H1 (cell line): ENCODE results near the gene KIF5A. TPM values are rescaled to one million over a fixed set of nuclear protein-coding genes. Genes with fewer than 3 reads are reported as not detected.

Experiments
- CTCF ChIA-PET: fragments of 300-600 bp; sonication (Branson Sonifier 250); formaldehyde crosslinking; loops from one replicate; lab custom pipeline; 2021; ENCODE audit not compliant: partially characterized antibody; lab: Charles Lee
- POLR2A ChIA-PET: fragments of 300-600 bp; sonication (Branson Sonifier 250); formaldehyde crosslinking; loops from one replicate; lab custom pipeline; 2021; ENCODE audit warnings: inconsistent platforms; ENCODE audit not compliant: partially characterized antibody; lab: Charles Lee
- DNase-seq, 2 experiments: peaks; one replicate each; pipeline versions ENCODE4 v3.0.0 to v3.0.0-alpha.2; 2010 to 2022; ENCODE audit warnings: low spot score in 2 of 2, low read depth in 1 of 2, mixed read lengths in 1 of 2
- FAIRE-seq: peaks from 2 replicates; lab custom pipeline; 2011; peaks lifted over from hg19 to GRCh38; lab: Jason Lieb, UNC
- H2AFZ ChIP-seq: 2 replicates; pipeline ENCODE4 v1.8.1; 2012; ENCODE audit warnings: low read length, inconsistent platforms
- H2AK5ac ChIP-seq: 2 replicates; pipeline ENCODE4 v1.6.1; 2013; ENCODE audit warnings: low read depth, low read length
- H2BK120ac ChIP-seq: replicated peaks from 2 replicates; pipeline ENCODE3; 2013; ENCODE audit warnings: low read depth, low read length, inconsistent platforms
- H2BK12ac ChIP-seq: 2 replicates; pipeline ENCODE4 v1.6.1; 2013; ENCODE audit warnings: low read depth, low read length
- H2BK15ac ChIP-seq: 2 replicates; pipeline ENCODE4 v1.6.1; 2013; ENCODE audit warnings: low read length
- H2BK20ac ChIP-seq: 2 replicates; pipeline ENCODE4 v1.6.1; 2013; ENCODE audit warnings: low read length
- H2BK5ac ChIP-seq: 2 replicates; pipeline ENCODE4 v1.6.1; 2013; ENCODE audit warnings: low read depth, low read length
- H3K14ac ChIP-seq: 2 replicates; pipeline ENCODE4 v1.6.1; 2013; ENCODE audit warnings: inconsistent platforms; ENCODE audit not compliant: insufficient read length
- H3K18ac ChIP-seq: 2 replicates; pipeline ENCODE4 v1.6.1; 2013; ENCODE audit warnings: low read length; ENCODE audit errors: extremely low read depth
- H3K23ac ChIP-seq: 2 replicates; pipeline ENCODE4 v1.6.1; 2013; ENCODE audit warnings: inconsistent platforms; ENCODE audit not compliant: insufficient read length
- H3K23me2 ChIP-seq: 2 replicates; pipeline ENCODE4 v1.6.1; 2013; ENCODE audit warnings: low read depth, low read length
- H3K27ac ChIP-seq: 2 replicates; pipeline ENCODE4 v1.6.1; 2011; ENCODE audit warnings: low read depth, low read length, inconsistent platforms
- H3K27me3 ChIP-seq, 4 experiments: replicated peaks in 1 of 4; 1 replicate in 1 of 4; 2 replicates in 3 of 4; pipeline versions ENCODE4 v1.6.1 to v1.8.1; 2011 to 2013; ENCODE audit warnings: low read length in 3 of 4, mild to moderate bottlenecking in 3 of 4, inconsistent platforms in 2 of 4, mixed read lengths in 2 of 4, moderate library complexity in 1 of 4; ENCODE audit not compliant: control insufficient read depth in 3 of 4, insufficient read depth in 3 of 4; ENCODE audit errors: extremely low read depth in 1 of 4
- H3K36me3 ChIP-seq, 4 experiments: 2 replicates each; pipeline versions ENCODE4 v1.6.1 to v1.8.1; 2011 to 2013; ENCODE audit warnings: mild to moderate bottlenecking in 4 of 4, low read length in 3 of 4, moderate library complexity in 2 of 4, control low read depth in 1 of 4, inconsistent platforms in 1 of 4; ENCODE audit not compliant: insufficient read depth in 4 of 4, control insufficient read depth in 2 of 4
- H3K4ac ChIP-seq: replicated peaks from 2 replicates; pipeline ENCODE3; 2013; ENCODE audit warnings: low read length, low read depth, mixed read lengths, inconsistent platforms; ENCODE audit not compliant: insufficient read length
- H3K4me1 ChIP-seq, 4 experiments: replicated peaks in 1 of 4; 1 replicate in 1 of 4; 2 replicates in 3 of 4; pipeline versions ENCODE4 v1.6.1 to v1.8.1; 2011 to 2013; ENCODE audit warnings: low read length in 3 of 4, inconsistent platforms in 2 of 4, mixed read lengths in 1 of 4; ENCODE audit not compliant: insufficient read depth in 4 of 4, control insufficient read depth in 3 of 4
- H3K4me2 ChIP-seq, 2 experiments: 2 replicates each; pipeline versions ENCODE4 v1.6.1 to v1.8.1; 2011 to 2013; ENCODE audit warnings: low read depth in 2 of 2, low read length in 2 of 2, control low read depth in 1 of 2, inconsistent platforms in 1 of 2, mild to moderate bottlenecking in 1 of 2; ENCODE audit not compliant: insufficient read depth in 1 of 2
- H3K4me3 ChIP-seq, 4 experiments: fragments of 200-600, 300-600 bp in 1 of 4; sonication (generic), shearing (Covaris generic), sonication (Bioruptor Twin) in 1 of 4; 2 replicates each; pipeline versions ENCODE4 v1.5.1 to v1.8.1; 2011 to 2016; ENCODE audit warnings: low read length in 4 of 4, low read depth in 3 of 4, control low read depth in 2 of 4, inconsistent platforms in 2 of 4, mild to moderate bottlenecking in 2 of 4, mixed read lengths in 1 of 4, moderate library complexity in 1 of 4; ENCODE audit not compliant: insufficient read depth in 2 of 4; ENCODE audit errors: extremely low read depth in 1 of 4
- H3K56ac ChIP-seq: replicated peaks from 2 replicates; pipeline ENCODE3; 2013; ENCODE audit warnings: low read depth, mild to moderate bottlenecking, mixed read lengths, low read length, inconsistent platforms; ENCODE audit not compliant: insufficient read length
- H3K79me1 ChIP-seq: 2 replicates; pipeline ENCODE4 v1.6.1; 2013; ENCODE audit warnings: low read depth, low read length, control low read depth
- H3K79me2 ChIP-seq, 2 experiments: 2 replicates each; pipeline versions ENCODE4 v1.6.1 to v1.8.1; 2012 to 2013; ENCODE audit warnings: low read length in 2 of 2, mild to moderate bottlenecking in 2 of 2, inconsistent platforms in 1 of 2; ENCODE audit not compliant: insufficient read depth in 2 of 2, control insufficient read depth in 1 of 2
- H3K9ac ChIP-seq, 4 experiments: replicated peaks in 1 of 4; 1 replicate in 1 of 4; 2 replicates in 3 of 4; pipeline versions ENCODE4 v1.6.1 to v1.8.1; 2011 to 2013; ENCODE audit warnings: low read depth in 3 of 4, low read length in 3 of 4, control low read depth in 2 of 4, mild to moderate bottlenecking in 2 of 4, moderate library complexity in 2 of 4, inconsistent platforms in 1 of 4; ENCODE audit errors: extremely low read depth in 1 of 4
- H3K9me3 ChIP-seq, 2 experiments: 2 replicates each; pipeline versions ENCODE4 v1.6.1 to v1.8.1; 2012 to 2013; ENCODE audit warnings: mild to moderate bottlenecking in 2 of 2, moderate library complexity in 2 of 2, control low read depth in 1 of 2, inconsistent platforms in 1 of 2, low read depth in 1 of 2, low read length in 1 of 2, mixed read lengths in 1 of 2; ENCODE audit not compliant: insufficient read depth in 2 of 2
- H4K20me1 ChIP-seq, 2 experiments: replicated peaks in 1 of 2; 2 replicates each; pipeline versions ENCODE3 to v1.8.1; 2011 to 2013; ENCODE audit warnings: inconsistent platforms in 2 of 2, low read length in 2 of 2, mild to moderate bottlenecking in 1 of 2; ENCODE audit not compliant: insufficient read depth in 2 of 2, control insufficient read depth in 1 of 2
- H4K5ac ChIP-seq: 2 replicates; pipeline ENCODE4 v1.6.1; 2013; ENCODE audit warnings: low read length, low read depth, mixed read lengths, inconsistent platforms; ENCODE audit not compliant: insufficient read length
- H4K8ac ChIP-seq: 2 replicates; pipeline ENCODE4 v1.8.0; 2013; ENCODE audit warnings: mild to moderate bottlenecking, moderate library complexity, low read length, inconsistent platforms; ENCODE audit not compliant: insufficient read depth; ENCODE audit errors: extremely low read depth
- H4K91ac ChIP-seq: replicated peaks from 2 replicates; pipeline ENCODE3; 2013; ENCODE audit warnings: low read length, mixed read lengths, inconsistent platforms; ENCODE audit not compliant: insufficient read length
- ATF3 ChIP-seq: IDR thresholded peaks from 2 replicates; pipeline ENCODE4 v1.6.1; 2011; ENCODE audit warnings: low read depth, mild to moderate bottlenecking, low read length; ENCODE audit not compliant: insufficient read depth
- CBX5 ChIP-seq: fragments of 300-800, 300-1000 bp; sonication (generic); IDR thresholded peaks from 2 replicates; pipeline ENCODE4 v1.7.1; 2016; ENCODE audit warnings: antibody characterized with exemption, low read length, low read depth
- GTF2F1 ChIP-seq: IDR thresholded peaks from 2 replicates; pipeline ENCODE4 v1.6.1; 2012; ENCODE audit warnings: low read depth, low read length, improper control_type of control experiment, borderline replicate concordance
- NANOG ChIP-seq: IDR thresholded peaks from 2 replicates; pipeline ENCODE4 v1.6.1; 2011; ENCODE audit warnings: low read length, low read depth, mild to moderate bottlenecking, inconsistent platforms; ENCODE audit not compliant: insufficient read depth, poor library complexity, severe bottlenecking
- POLR2AphosphoS5 ChIP-seq: IDR thresholded peaks from 2 replicates; pipeline ENCODE4 v1.6.1; 2011; ENCODE audit warnings: low read depth, low read length
- RAD21 ChIP-seq, 2 experiments: IDR thresholded peaks in 1 of 2; conservative IDR thresholded peaks in 1 of 2; 2 replicates each; pipeline ENCODE4 v1.6.1; 2011; ENCODE audit warnings: low read depth in 2 of 2, low read length in 2 of 2, improper control_type of control experiment in 1 of 2, inconsistent platforms in 1 of 2, mild to moderate bottlenecking in 1 of 2, moderate library complexity in 1 of 2
- RNF2 ChIP-seq: fragments of 200-900, 300-1000 bp; sonication (generic); IDR thresholded peaks from 2 replicates; pipeline ENCODE4 v1.7.1; 2016; ENCODE audit warnings: borderline replicate concordance, low read depth, mild to moderate bottlenecking, antibody characterized with exemption, low read length; ENCODE audit not compliant: poor library complexity, severe bottlenecking; ENCODE audit errors: missing control alignments
- RXRA ChIP-seq: IDR thresholded peaks from 2 replicates; pipeline ENCODE4 v1.6.1; 2011; ENCODE audit warnings: low read depth, mild to moderate bottlenecking, low read length, moderate library complexity; ENCODE audit not compliant: insufficient read depth
- WGBS, 2 experiments: shearing (Covaris generic) in 1 of 2; methylation state at CpG; one replicate each; pipeline versions ENCODE4 v1.1.6 to v1.1.7; 2013 to 2015; ENCODE audit warnings: low lambda C conversion rate in 2 of 2, mixed read lengths in 2 of 2, inconsistent platforms in 1 of 2, low coverage in 1 of 2, missing lambda C conversion rate in 1 of 2; ENCODE audit not compliant: insufficient replicate concordance in 2 of 2, insufficient coverage in 1 of 2, insufficient read length in 1 of 2; ENCODE audit errors: extremely low coverage in 1 of 2, missing lambda C conversion rate in 1 of 2; 5-methylcytosine and 5-hydroxymethylcytosine counted together
- polyA plus RNA-seq, 7 experiments: library from polyadenylated mRNA; depleted of rRNA in 3 of 7; stranded (reverse) in 5 of 7; unstranded in 2 of 7; fragments of >200 nt in 5 of 7; fragments of 200-250 nt in 2 of 7; gene quantifications; 1 replicate in 5 of 7; 2 replicates in 1 of 7; 4 replicates in 1 of 7; pipeline versions ENCODE4 v1.2.1 to v1.2.3, GENCODE V29; 2011 to 2013; ENCODE audit warnings: missing spikeins in 2 of 7, mixed read lengths in 2 of 7
- total RNA-seq: library from RNA; stranded (reverse); fragmentation: NEBNext Ultra II Directional; extraction: Animal tissue kit (Norgen Biotek cat#: 25700); gene quantifications from 2 replicates; pipeline ENCODE4 v1.2.1, GENCODE V29; 2021

The KIF5A gene
- total and polyA plus RNA-seq, 2 of the 8 experiments (the other 6 are each of a cell fraction or from before 2014, with no cell fraction given) = 10.7 to 21.9 TPM

- Histone ChIP-seq H3K27ac (no peak overlapping the region), H3K4me2 (peak overlapping the region; percentile 81 to 91), H3K9me3 (no peaks in the 10 kb centered on the region), H3K4me1 (peaks cover 8 to 24% (median 14%) of the 10 kb centered on the region in 4 experiments), H2BK15ac (no peak overlapping the region), H4K20me1 (peaks cover 5 to 16% of the 10 kb centered on the region in 2 experiments), H2BK20ac (no peak overlapping the region), H3K14ac (no peak overlapping the region), H3K79me1 (no peaks in the 10 kb centered on the region; the same call in 1 of the 2 replicates), H3K56ac (no peak overlapping the region), H2BK5ac (0 out of 2 replicates have a peak overlapping the region, but pooled peaks have one; percentile 61), H3K23me2 (peaks cover 19% of the 10 kb centered on the region), H4K5ac (no peak overlapping the region), H3K4ac (no peak overlapping the region), H4K8ac (no peak overlapping the region), H3K9ac (peak overlapping the region in 1 of 4 experiments; percentile 35; a peak in 2 of 7 replicates), H3K4me3 (peak overlapping the region; percentile 58 to 95 (median 83); a peak in 7 of 8 replicates), H2BK12ac (no peak overlapping the region), H4K91ac (no peak overlapping the region), H2BK120ac (no peak overlapping the region), H2AK5ac (0 out of 2 replicates have a peak overlapping the region, but pooled peaks have one; percentile 2), H3K27me3 (no peaks in the 10 kb centered on the region), H2AFZ (no peak overlapping the region), H3K23ac (no peak overlapping the region), H3K79me2 (peaks cover 0 to 17% of the 10 kb centered on the region in 2 experiments; a peak in 1 of 4 replicates), H3K18ac (no peak overlapping the region; the same call in 1 of the 2 replicates), H3K36me3 (peaks cover 2 to 34% (median 6%) of the 10 kb centered on the region in 4 experiments; a peak in 5 of 8 replicates)
- CTCF ChIA-PET = interaction anchor here (0.8 to 4.8 kb wide), 12 partner anchors 8 to 101 kb away, joined by 3 to 29 read pairs (median 4); partner anchors contain the start of gene INHBE
- 88% methylated on average over 14 of the region's 14 CpGs; no CpG with 5 or more reads in 1 of the 2 experiments for WGBS, 2 experiments
- DNase-seq = no peak
- POLR2A ChIA-PET = interaction anchor here (0.8 to 4.5 kb wide), 24 partner anchors 8 to 227 kb away, joined by 3 to 26 read pairs (median 4); partner anchors contain the start of genes DCTN2, INHBE, OS9 and PIP4K2C
- FAIRE-seq = no peak
- no peak for TF ChIP-seq ATF3
- TF ChIP-seq RXRA = no peak
- no peak for TF ChIP-seq CBX5
- no peak for TF ChIP-seq RAD21 (IDR thresholded peaks at IDR 0.05 in 1 of 2, conservative IDR thresholded peaks at IDR 0.05 in 1 of 2; ENCODE audit: low read depth in 2 of 2, low read length in 2 of 2)
- TF ChIP-seq GTF2F1 = no peak
- TF ChIP-seq POLR2AphosphoS5 = no peak
- no peak for TF ChIP-seq RNF2
- TF ChIP-seq NANOG = no peak
Observed at GRCh38 chr12:57523706-57524614, 25.9 kb upstream of the KIF5A start.
